Stimulated activated naive CD8-positive, alpha-beta T cell treated with anti-CD3 and anti-CD28 coated beads, Interleukin-15, amount 100 ng/mL, for 72 hours (primary cell): Measurements from ENCODE around the gene CADPS2.
"Not testable (repeated sequence)": the region's sequence is repeated elsewhere in the genome, so short reads cannot be mapped to it uniquely, and the experiment has no call there.

ENCODE experiments used
- ATAC-seq: fragments of 150-1000 bp; cut with Tn5 transposase; 2 replicates; pipeline ENCODE4 v1.10.0; 2021; ENCODE audit warnings: mild to moderate bottlenecking, moderate library complexity
- DNase-seq, 2 donors: peaks; one replicate each; pipeline ENCODE4 v3.0.0; 2021 to 2022
- H3K27ac Mint-ChIP-seq, 2 donors: one replicate each; pipeline ENCODE4 v1.8.0; 2022; ENCODE audit warnings: mild to moderate bottlenecking in 2 of 2, mixed read lengths in 2 of 2, moderate library complexity in 2 of 2
- H3K27me3 Mint-ChIP-seq: one replicate; pipeline ENCODE4 v1.8.0; 2022; ENCODE audit warnings: mixed read lengths
- H3K4me1 Mint-ChIP-seq: one replicate; pipeline ENCODE4 v1.8.0; 2022; ENCODE audit warnings: mild to moderate bottlenecking, mixed read lengths
- H3K4me3 Mint-ChIP-seq, 2 donors: one replicate each; pipeline ENCODE4 v1.8.0; 2022; ENCODE audit warnings: mild to moderate bottlenecking in 2 of 2, mixed read lengths in 2 of 2, moderate library complexity in 1 of 2
- H3K9me3 Mint-ChIP-seq, 2 donors: one replicate each; pipeline ENCODE4 v1.8.0; 2022; ENCODE audit warnings: mixed read lengths in 2 of 2

Gene CADPS2

GRCh38 chr7:122881324-122881723 lies 4.9 kb downstream of the CADPS2 start:
- Mint-ChIP-seq H3K27ac (no peak overlapping the region), H3K4me3 (no peak overlapping the region), H3K27me3 (peaks cover 36% of the 10 kb centered on the region), H3K4me1 (no peaks in the 10 kb centered on the region), H3K9me3 (no peaks in the 10 kb centered on the region)
- DNase-seq (no peak), ATAC-seq (no peak)

GRCh38 chr7:122869260-122869659 lies 17.0 kb downstream of the CADPS2 start:
- Mint-ChIP-seq H3K27me3 (no peaks in the 10 kb centered on the region), H3K9me3 (peaks cover 12 to 28% of the 10 kb centered on the region in 2 donors), H3K4me1 (no peaks in the 10 kb centered on the region)

GRCh38 chr7:122867471-122867980 lies 18.7 kb downstream of the CADPS2 start:
- Mint-ChIP-seq H3K4me3 (no peak overlapping the region), H3K9me3 (peaks cover 12 to 28% of the 10 kb centered on the region in 2 donors), H3K27me3 (no peaks in the 10 kb centered on the region), H3K4me1 (no peaks in the 10 kb centered on the region), H3K27ac (no peak overlapping the region)
- ATAC-seq (no peak), DNase-seq (no peak)

More at GRCh38 chr7:122869260-122869659, 17.0 kb downstream of the CADPS2 start:
- Mint-ChIP-seq H3K27ac (no peak overlapping the region), H3K4me3 (no peak overlapping the region)
- DNase-seq (no peak), ATAC-seq (no peak)

- DNase-seq = no peak
- Mint-ChIP-seq H3K4me3 (no peak overlapping the region), H3K9me3 (peaks cover 12 to 25% of the 10 kb centered on the region in 2 donors), H3K4me1 (no peaks in the 10 kb centered on the region), H3K27ac (no peak overlapping the region), H3K27me3 (no peaks in the 10 kb centered on the region)
- ATAC-seq = no peak
Observed at GRCh38 chr7:122864838-122865237, 21.4 kb downstream of the CADPS2 start.

GRCh38 chr7:122864016-122864415 lies 22.2 kb downstream of the CADPS2 start:
- Mint-ChIP-seq H3K4me1 (no peaks in the 10 kb centered on the region), H3K27ac (no peak overlapping the region), H3K4me3 (no peak overlapping the region), H3K27me3 (no peaks in the 10 kb centered on the region), H3K9me3 (peaks cover 11 to 17% of the 10 kb centered on the region in 2 donors)
- DNase-seq (no peak), ATAC-seq (no peak)

GRCh38 chr7:122858320-122858719 lies 27.9 kb downstream of the CADPS2 start:
- ATAC-seq = no peak
- Mint-ChIP-seq H3K4me1 (no peaks in the 10 kb centered on the region), H3K27ac (no peak overlapping the region), H3K9me3 (peaks cover 5% of the 10 kb centered on the region in 2 donors), H3K4me3 (no peak overlapping the region), H3K27me3 (no peaks in the 10 kb centered on the region)
- no peak for DNase-seq

GRCh38 chr7:122850528-122850927 lies 35.7 kb downstream of the CADPS2 start:
- Mint-ChIP-seq H3K4me3 (no peak overlapping the region), H3K27ac (no peak overlapping the region), H3K9me3 (peaks cover 4 to 16% of the 10 kb centered on the region in 2 donors), H3K27me3 (no peaks in the 10 kb centered on the region), H3K4me1 (no peaks in the 10 kb centered on the region)
- ATAC-seq (no peak), DNase-seq (no peak)

GRCh38 chr7:122849957-122850328 lies 36.3 kb downstream of the CADPS2 start:
- no peak overlapping the region for H3K4me3 Mint-ChIP-seq
- no peaks in the 10 kb centered on the region for H3K27me3 Mint-ChIP-seq
- no peak overlapping the region for H3K27ac Mint-ChIP-seq
- H3K9me3 Mint-ChIP-seq = peaks cover 4 to 16% of the 10 kb centered on the region in 2 donors
- ATAC-seq (no peak), DNase-seq (no peak)
- H3K4me1 Mint-ChIP-seq = no peaks in the 10 kb centered on the region

- no peak for ATAC-seq
- no peak overlapping the region for H3K27ac Mint-ChIP-seq
Observed at GRCh38 chr7:122849322-122849956, 36.8 kb downstream of the CADPS2 start.

GRCh38 chr7:122847871-122848473 lies 38.3 kb downstream of the CADPS2 start:
- ATAC-seq = no peak
- Mint-ChIP-seq H3K4me3 (no peak overlapping the region), H3K4me1 (no peaks in the 10 kb centered on the region), H3K27me3 (no peaks in the 10 kb centered on the region), H3K9me3 (peaks cover 9 to 10% of the 10 kb centered on the region in 2 donors), H3K27ac (no peak overlapping the region)
- no peak for DNase-seq

More at GRCh38 chr7:122849322-122849956, 36.8 kb downstream of the CADPS2 start:
- Mint-ChIP-seq H3K4me1 (no peaks in the 10 kb centered on the region), H3K9me3 (peaks cover 4 to 16% of the 10 kb centered on the region in 2 donors), H3K4me3 (no peak overlapping the region), H3K27me3 (no peaks in the 10 kb centered on the region)
- no peak for DNase-seq

- no peak for ATAC-seq
- no peak for DNase-seq
- peaks cover 0 to 5% of the 10 kb centered on the region in 2 donors for H3K9me3 Mint-ChIP-seq
- H3K27ac Mint-ChIP-seq = no peak overlapping the region
- no peaks in the 10 kb centered on the region for H3K4me1 Mint-ChIP-seq
- no peak overlapping the region for H3K4me3 Mint-ChIP-seq
- no peaks in the 10 kb centered on the region for H3K27me3 Mint-ChIP-seq
Observed at GRCh38 chr7:122846591-122846990, 39.7 kb downstream of the CADPS2 start.

GRCh38 chr7:122845286-122845685 lies 41.0 kb downstream of the CADPS2 start:
- no peak overlapping the region for H3K4me3 Mint-ChIP-seq
- H3K27me3 Mint-ChIP-seq = no peaks in the 10 kb centered on the region
- H3K27ac Mint-ChIP-seq = no peak overlapping the region
- H3K9me3 Mint-ChIP-seq = peaks cover 0 to 5% of the 10 kb centered on the region in 2 donors
- ATAC-seq (no peak), DNase-seq (no peak)
- no peaks in the 10 kb centered on the region for H3K4me1 Mint-ChIP-seq

- H3K27ac Mint-ChIP-seq = no peak overlapping the region
- no peak for ATAC-seq
- H3K4me3 Mint-ChIP-seq = no peak overlapping the region
- H3K4me1 Mint-ChIP-seq = no peaks in the 10 kb centered on the region
- peaks cover 0 to 5% of the 10 kb centered on the region in 2 donors for H3K9me3 Mint-ChIP-seq
- no peak for DNase-seq
- H3K27me3 Mint-ChIP-seq = no peaks in the 10 kb centered on the region
Observed at GRCh38 chr7:122844191-122844988, 41.9 kb downstream of the CADPS2 start.

GRCh38 chr7:122842971-122843370 lies 43.3 kb downstream of the CADPS2 start:
- H3K27me3 Mint-ChIP-seq = no peaks in the 10 kb centered on the region
- DNase-seq (no peak), ATAC-seq (no peak)
- no peak overlapping the region for H3K27ac Mint-ChIP-seq
- peaks cover 0 to 5% of the 10 kb centered on the region in 2 donors for H3K9me3 Mint-ChIP-seq
- H3K4me3 Mint-ChIP-seq = no peak overlapping the region
- H3K4me1 Mint-ChIP-seq = no peaks in the 10 kb centered on the region

- H3K4me3 Mint-ChIP-seq, H3K4me1 Mint-ChIP-seq, ATAC-seq, H3K27ac Mint-ChIP-seq, H3K27me3 Mint-ChIP-seq, DNase-seq, H3K9me3 Mint-ChIP-seq: not testable (repeated sequence)
Observed at GRCh38 chr7:122836286-122836685, 50.0 kb downstream of the CADPS2 start.

- not testable (repeated sequence) for H3K27me3 Mint-ChIP-seq, H3K9me3 Mint-ChIP-seq, H3K4me3 Mint-ChIP-seq, H3K4me1 Mint-ChIP-seq, H3K27ac Mint-ChIP-seq, ATAC-seq, DNase-seq
Observed at GRCh38 chr7:122834571-122834942, 51.7 kb downstream of the CADPS2 start.
